Mucosa of rectum (tissue), 2 donors: ENCODE results near the gene AANAT.
A peak's percentile ranks its signal among the peaks of the same experiment; 100 is the strongest.

Source experiments
- H3K27ac ChIP-seq, 2 donors: one replicate each; pipeline ENCODE4 v1.7.0; 2013; ENCODE audit warnings: inconsistent platforms in 2 of 2, low read depth in 2 of 2, low read length in 2 of 2
- H3K27me3 ChIP-seq, 2 donors: one replicate each; pipeline ENCODE4 v1.7.0; 2013; ENCODE audit warnings: low read length in 2 of 2; ENCODE audit not compliant: control insufficient read depth in 2 of 2, insufficient read depth in 2 of 2
- H3K36me3 ChIP-seq, 2 donors: one replicate each; pipeline ENCODE4 v1.7.0; 2013; ENCODE audit warnings: low read length in 2 of 2; ENCODE audit not compliant: control insufficient read depth in 2 of 2, insufficient read depth in 2 of 2
- H3K4me1 ChIP-seq, 2 donors: one replicate each; pipeline ENCODE4 v1.7.0; 2013; ENCODE audit warnings: low read length in 2 of 2, mild to moderate bottlenecking in 1 of 2; ENCODE audit not compliant: control insufficient read depth in 2 of 2, insufficient read depth in 2 of 2
- H3K4me3 ChIP-seq, 2 donors: one replicate each; pipeline ENCODE4 v1.7.0; 2013; ENCODE audit warnings: low read length in 2 of 2
- H3K9ac ChIP-seq, 2 donors: one replicate each; pipeline ENCODE4 v1.7.0; 2013; ENCODE audit warnings: low read length in 2 of 2, low read depth in 1 of 2, mild to moderate bottlenecking in 1 of 2
- H3K9me3 ChIP-seq, 2 donors: one replicate each; pipeline ENCODE4 v1.7.0; 2013; ENCODE audit warnings: low read length in 2 of 2; ENCODE audit not compliant: control insufficient read depth in 2 of 2
- donor health status: healthy.
- donor health status: Normal muscosa, but diverticular disease.

The AANAT gene

DNA sequence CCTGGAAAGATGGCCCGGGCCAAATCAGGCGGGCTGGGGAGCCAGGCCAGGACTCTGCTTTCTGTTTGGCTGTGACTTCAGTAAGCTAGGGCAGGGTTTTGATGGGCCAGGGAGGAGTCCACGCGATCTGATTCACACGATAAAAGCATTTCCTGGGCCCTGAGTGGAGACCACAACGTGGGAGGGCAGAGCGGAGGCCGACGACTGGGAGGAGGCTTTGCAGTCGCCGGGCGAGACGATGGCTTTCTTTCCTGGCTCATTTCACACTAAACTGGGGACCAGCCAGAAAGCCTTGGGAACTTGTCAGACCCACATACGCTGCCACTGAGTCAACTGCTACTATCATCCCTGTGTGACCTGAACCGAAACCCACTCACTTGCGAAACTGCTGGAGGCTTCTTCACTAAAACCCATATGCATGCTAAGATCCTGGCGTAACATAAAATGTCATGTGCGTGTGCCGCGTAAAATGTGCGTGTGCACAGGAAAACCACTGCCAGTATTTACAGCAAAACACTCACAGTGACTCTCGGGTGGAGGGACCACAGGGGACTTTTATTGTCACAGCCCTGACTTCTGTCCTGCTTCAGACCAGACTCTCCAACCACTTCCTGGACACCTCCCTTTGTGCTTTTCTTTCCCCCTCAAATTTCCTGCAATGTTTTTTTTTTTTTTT is 48.0 kb downstream of the AANAT start:
- Histone ChIP-seq H3K27ac (peak overlapping the region; percentile 67 to 79), H3K9ac (peak overlapping the region in 1 of 2 donors; percentile 47), H3K4me3 (peak overlapping the region; percentile 3 to 54), H3K4me1 (peaks cover 0 to 3% of the 10 kb centered on the region in 2 donors), H3K36me3 (no peaks in the 10 kb centered on the region), H3K27me3 (no peaks in the 10 kb centered on the region), H3K9me3 (no peaks in the 10 kb centered on the region)

DNA sequence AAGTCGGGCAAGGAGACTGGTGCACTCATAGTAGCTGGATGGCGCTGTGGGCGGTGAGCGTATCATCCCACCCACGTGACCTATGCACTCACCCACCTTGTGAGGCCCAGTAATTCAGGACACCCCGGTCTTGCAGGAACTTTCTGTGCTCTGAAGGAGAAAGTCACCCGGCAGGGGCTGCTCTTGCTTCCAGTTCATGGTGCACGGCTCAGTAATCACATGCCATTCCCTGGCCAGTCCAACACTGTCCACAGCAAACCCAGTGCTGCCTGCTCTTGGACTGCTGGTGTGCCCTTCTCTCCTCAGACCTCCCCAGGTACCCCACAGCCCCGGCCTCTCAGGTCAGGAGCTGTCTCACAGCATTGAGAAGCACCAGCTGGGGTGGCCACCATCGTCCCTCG is 50.2 kb downstream of the AANAT start:
- no peak overlapping the region for H3K4me3 ChIP-seq
- no peaks in the 10 kb centered on the region for H3K36me3 ChIP-seq
- H3K9me3 ChIP-seq, result no peaks in the 10 kb centered on the region
- no peaks in the 10 kb centered on the region for H3K4me1 ChIP-seq
- H3K9ac ChIP-seq, result no peak overlapping the region
- H3K27ac ChIP-seq, result no peak overlapping the region
- H3K27me3 ChIP-seq, result peaks cover 0 to under 1% of the 10 kb centered on the region in 2 donors

DNA sequence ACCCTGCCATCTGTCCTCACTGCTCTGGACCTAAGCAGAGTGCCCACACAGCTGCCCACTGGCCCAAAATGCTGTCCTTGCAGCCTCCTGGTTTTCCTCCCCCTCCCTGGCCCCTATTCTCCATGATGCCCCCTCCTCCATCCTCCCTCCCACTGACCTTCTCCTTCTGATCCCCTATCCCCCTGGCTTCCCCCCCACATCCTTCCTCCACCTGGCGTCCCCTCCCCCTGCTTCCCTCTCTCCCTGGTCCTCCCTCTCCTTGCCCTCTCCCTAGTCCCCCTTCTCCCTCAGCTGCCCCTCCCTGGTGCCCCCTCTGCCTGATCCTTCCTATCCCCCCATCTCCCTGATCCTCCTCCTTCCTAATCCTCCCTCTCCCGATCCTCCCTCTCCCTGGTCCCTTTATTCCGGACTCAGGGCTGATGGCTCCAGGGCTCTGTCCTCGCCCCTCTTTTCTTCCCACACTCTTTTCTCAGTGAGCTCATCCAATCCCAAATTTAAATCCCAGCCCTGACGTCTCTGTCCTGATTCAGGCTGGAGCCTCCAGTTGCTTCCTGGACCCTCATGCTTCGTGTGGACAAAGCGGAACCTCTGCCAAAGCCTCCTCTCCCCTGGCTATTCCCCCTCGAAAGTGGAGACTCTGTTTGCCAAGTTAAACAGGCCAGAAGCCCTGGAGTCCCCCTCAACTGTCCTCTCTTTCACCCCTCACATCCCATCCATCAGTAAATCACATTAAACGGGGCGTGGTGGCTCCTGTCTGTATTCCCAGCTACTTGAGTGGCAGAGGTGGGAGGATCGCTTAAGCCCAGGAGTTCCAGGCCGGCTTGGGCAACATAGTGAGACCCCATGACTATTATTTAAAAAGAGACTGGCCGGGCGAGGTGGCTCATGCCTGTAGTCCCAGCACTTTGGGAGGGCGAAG is 51.9 kb downstream of the AANAT start:
- H3K36me3 ChIP-seq, result no peaks in the 10 kb centered on the region
- peaks cover 3 to 4% of the 10 kb centered on the region in 2 donors for H3K4me1 ChIP-seq
- H3K9ac ChIP-seq, result no peak overlapping the region
- no peaks in the 10 kb centered on the region for H3K9me3 ChIP-seq
- no peak overlapping the region for H3K27ac ChIP-seq
- H3K4me3 ChIP-seq, result no peak overlapping the region
- peaks cover 0 to 4% of the 10 kb centered on the region in 2 donors for H3K27me3 ChIP-seq
